ENCODE results near the gene TMC3. TPM values are rescaled to one million over a fixed set of nuclear protein-coding genes. Genes with fewer than 3 reads are reported as not detected.

The TMC3 gene
- polyA plus RNA-seq, 1 donor (not counting 4 experiments of a cell fraction or from before 2014, with no cell fraction given) = not detected

DNA sequence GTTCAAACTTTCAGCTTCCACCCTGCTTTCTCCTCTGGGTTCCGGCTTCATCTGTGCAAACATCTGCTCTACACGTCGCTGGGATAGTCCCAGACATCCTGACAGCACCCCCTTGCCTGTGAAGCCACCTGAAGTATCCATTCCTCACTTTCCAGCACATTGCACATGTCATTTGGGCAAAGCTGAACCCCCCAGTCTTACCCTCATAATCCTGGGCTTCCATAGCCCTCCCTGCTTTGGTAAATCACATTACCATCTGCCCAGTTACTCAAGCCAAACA is 92.6 kb downstream of the TMC3 start:
- no peaks in the 10 kb centered on the region for H4K20me1 ChIP-seq (ENCODE audit: control insufficient read depth, extremely low read depth, insufficient read depth, low read length)
- DNase-seq (ENCODE audit: low read depth, low spot score) (no peak), FAIRE-seq (no peak)
- TF ChIP-seq EZH2 (IDR thresholded peaks at IDR 0.05; ENCODE audit: low read length) (no peak), CTCF (optimal IDR thresholded peaks at IDR 0.05 in 1 of 3, IDR thresholded peaks at IDR 0.05 in 1 of 3, conservative IDR thresholded peaks at IDR 0.05 in 1 of 3; ENCODE audit: extremely low read depth in 1 of 3, insufficient read depth in 2 of 3, low read length in 3 of 3) (no peak)
- no peak overlapping the region for H3K9ac ChIP-seq (ENCODE audit: control insufficient read depth, extremely low read depth, insufficient read depth, low read length)
- H3K4me1 ChIP-seq (ENCODE audit: control insufficient read depth, extremely low read depth, insufficient read depth, low read length) = no peaks in the 10 kb centered on the region
- no peak overlapping the region for H2AFZ ChIP-seq (ENCODE audit: control insufficient read depth, low read length)
- no peak overlapping the region for H3K27ac ChIP-seq (ENCODE audit: control insufficient read depth, insufficient read depth, low read length)
- no peaks in the 10 kb centered on the region for H3K9me3 ChIP-seq (ENCODE audit: control insufficient read depth, low read depth, low read length)
- dilution Hi-C loops (cut with MboI; ENCODE audit: extremely low pct_ligation_motif_present, low sequenced_read_pairs) = no loop called here
- no peaks in the 10 kb centered on the region for H3K79me2 ChIP-seq (ENCODE audit: control insufficient read depth, insufficient read depth, low read length)
- H3K4me3 ChIP-seq (ENCODE audit: control insufficient read depth in 2 of 3, extremely low read depth in 1 of 3, insufficient read depth in 2 of 3, low read depth in 1 of 3, low read length in 3 of 3) = no peak overlapping the region
- no peaks in the 10 kb centered on the region for H3K36me3 ChIP-seq (ENCODE audit: control insufficient read depth in 2 of 2, extremely low read depth in 1 of 2, insufficient read depth in 2 of 2, low read length in 2 of 2)
- H3K27me3 ChIP-seq (ENCODE audit: control insufficient read depth, extremely low read depth, insufficient read depth, low read length) = peaks cover 5% of the 10 kb centered on the region
- H3K9me1 ChIP-seq (ENCODE audit: control insufficient read depth, extremely low read depth, insufficient read depth, low read length) = no peaks in the 10 kb centered on the region
- H3K4me2 ChIP-seq (ENCODE audit: control insufficient read depth, extremely low read depth, insufficient read depth, low read depth, low read length) = no peak overlapping the region

Other genes with a start within 250 kb of the TMC3 start
- gene CFAP161, start 239.9 kb downstream of the TMC3 start, polyA plus RNA-seq = not detected in 3 replicates
- gene IL16, start 177.3 kb downstream of the TMC3 start, polyA plus RNA-seq = 0.01 to 0.10 TPM in 2 of 3 replicates, not detected in the other
- 38.8 to 56.4 TPM (median 40.2 TPM) in 3 replicates for gene STARD5, start 50.1 kb downstream of the TMC3 start, polyA plus RNA-seq

Measured in keratinocyte (primary cell).